HS-5 (cell line): ENCODE results near the gene MOB1A.
A peak's percentile ranks its signal among the peaks of the same experiment; 100 is the strongest.
"Not testable (repeated sequence)": the region's sequence is repeated elsewhere in the genome, so short reads cannot be mapped to it uniquely, and the experiment has no call there.

ENCODE experiments used
- DNase-seq: peaks from one replicate; pipeline ENCODE4 v3.0.0-alpha.2; 2012; ENCODE audit warnings: low read depth

The MOB1A gene

GRCh38 chr2:74178211-74179062 is at the start of gene MOB1A:
Gene MOB1A, minus strand, starts transcription at chr2:74178879. Its CDS starts 205 bp downstream, at chr2:74178674.
- peak; percentile 89 for DNase-seq

- no peak for DNase-seq
These were observed 49.0 kb upstream of the MOB1A start for GRCh38 chr2:74227646-74228045.

- no peak for DNase-seq
These were observed 48.1 kb upstream of the MOB1A start for GRCh38 chr2:74226648-74227213.

GRCh38 chr2:74225698-74226459 is 47.2 kb upstream of the MOB1A start:
- no peak for DNase-seq

- DNase-seq: no peak
These were observed 45.5 kb upstream of the MOB1A start for GRCh38 chr2:74223941-74224770.

GRCh38 chr2:74222300-74222650 is 43.6 kb upstream of the MOB1A start:
- DNase-seq: no peak

- DNase-seq: no peak
These were observed 43.1 kb upstream of the MOB1A start for GRCh38 chr2:74221604-74222299.

GRCh38 chr2:74221091-74221490 is 42.4 kb upstream of the MOB1A start:
- DNase-seq: no peak

GRCh38 chr2:74219846-74220486 is 41.3 kb upstream of the MOB1A start:
- DNase-seq: no peak

- no peak for DNase-seq
These were observed 38.0 kb upstream of the MOB1A start for GRCh38 chr2:74216642-74217041.

- not testable (repeated sequence) for DNase-seq
These were observed 37.1 kb upstream of the MOB1A start for GRCh38 chr2:74215771-74216170.

- DNase-seq: no peak
These were observed 34.2 kb upstream of the MOB1A start for GRCh38 chr2:74212702-74213410.

GRCh38 chr2:74206180-74206688 is 27.6 kb upstream of the MOB1A start:
- DNase-seq: peak; percentile 46

- DNase-seq: no peak
These were observed 26.9 kb upstream of the MOB1A start for GRCh38 chr2:74205596-74205995.

GRCh38 chr2:74205113-74205512 is 26.4 kb upstream of the MOB1A start:
- DNase-seq: no peak

- no peak for DNase-seq
These were observed 25.8 kb upstream of the MOB1A start for GRCh38 chr2:74204436-74204835.

- peak; percentile 46 for DNase-seq
These were observed 22.9 kb upstream of the MOB1A start for GRCh38 chr2:74201596-74201995.

GRCh38 chr2:74201196-74201595 is 22.5 kb upstream of the MOB1A start:
- DNase-seq: no peak

GRCh38 chr2:74199871-74200305 is 21.2 kb upstream of the MOB1A start:
- no peak for DNase-seq

- DNase-seq: no peak
These were observed 20.6 kb upstream of the MOB1A start for GRCh38 chr2:74199275-74199701.
